HG03460 (cell line): ENCODE results near the gene SLC35F6.

Experiments used
- ATAC-seq: cut with Tn5 transposase; IDR thresholded peaks from one replicate; pipeline ENCODE4 v1.9.1; 2021; ENCODE audit not compliant: unreplicated experiment

The SLC35F6 gene

GRCh38 chr2:26764078-26764887 lies at the start of gene SLC35F6:
Gene SLC35F6 (plus strand): TSS chr2:26764284. CDS start chr2:26764350, 66 bp downstream.
- peak; percentile 83 for ATAC-seq

GRCh38 chr2:26715528-26716270 lies 48.4 kb upstream of the SLC35F6 start:
- ATAC-seq = no peak

GRCh38 chr2:26716340-26716739 lies 47.7 kb upstream of the SLC35F6 start:
- no peak for ATAC-seq

- ATAC-seq = no peak
These were observed 47.3 kb upstream of the SLC35F6 start for GRCh38 chr2:26716769-26717168.

GRCh38 chr2:26717362-26717761 lies 46.7 kb upstream of the SLC35F6 start:
- no peak for ATAC-seq

- ATAC-seq = no peak
These were observed 45.0 kb upstream of the SLC35F6 start for GRCh38 chr2:26718949-26719686.

GRCh38 chr2:26720322-26721114 lies 43.6 kb upstream of the SLC35F6 start:
- ATAC-seq = no peak

- ATAC-seq = no peak
These were observed 42.7 kb upstream of the SLC35F6 start for GRCh38 chr2:26721115-26722032.

GRCh38 chr2:26722328-26722727 lies 41.8 kb upstream of the SLC35F6 start:
- ATAC-seq = no peak

GRCh38 chr2:26722911-26723310 lies 41.2 kb upstream of the SLC35F6 start:
- no peak for ATAC-seq

- no peak for ATAC-seq
These were observed 40.6 kb upstream of the SLC35F6 start for GRCh38 chr2:26723475-26723874.

GRCh38 chr2:26723991-26724750 lies 39.9 kb upstream of the SLC35F6 start:
- no peak for ATAC-seq

- ATAC-seq = no peak
These were observed 39.1 kb upstream of the SLC35F6 start for GRCh38 chr2:26724784-26725520.

- ATAC-seq = no peak
These were observed 38.6 kb upstream of the SLC35F6 start for GRCh38 chr2:26725521-26725820.

- no peak for ATAC-seq
These were observed 37.9 kb upstream of the SLC35F6 start for GRCh38 chr2:26726228-26726627.

GRCh38 chr2:26727641-26728561 lies 36.2 kb upstream of the SLC35F6 start:
- ATAC-seq = no peak

- ATAC-seq = no peak
These were observed 34.8 kb upstream of the SLC35F6 start for GRCh38 chr2:26729311-26729710.
